ENCODE measurements around the gene SMTN. TPM values are rescaled to one million over a fixed set of nuclear protein-coding genes. Genes with fewer than 3 reads are reported as not detected.

SMTN gene
- total RNA-seq, 2 experiments from 2014 or later, result 17.6 to 18.2 TPM

GRCh38 chr22:31136711-31137110 lies 55.6 kb downstream of the SMTN start:
- CTCF ChIA-PET, result interaction anchor here (1.3 kb wide), 1 partner anchor 29 kb away, joined by 3 read pairs; the partner anchor contains the start of gene SELENOM
- POLR2A ChIA-PET, result no interaction called here

GRCh38 chr22:31137721-31138120 lies 56.6 kb downstream of the SMTN start:
- CTCF ChIA-PET, result no interaction called here
- POLR2A ChIA-PET, result no interaction called here

DNA sequence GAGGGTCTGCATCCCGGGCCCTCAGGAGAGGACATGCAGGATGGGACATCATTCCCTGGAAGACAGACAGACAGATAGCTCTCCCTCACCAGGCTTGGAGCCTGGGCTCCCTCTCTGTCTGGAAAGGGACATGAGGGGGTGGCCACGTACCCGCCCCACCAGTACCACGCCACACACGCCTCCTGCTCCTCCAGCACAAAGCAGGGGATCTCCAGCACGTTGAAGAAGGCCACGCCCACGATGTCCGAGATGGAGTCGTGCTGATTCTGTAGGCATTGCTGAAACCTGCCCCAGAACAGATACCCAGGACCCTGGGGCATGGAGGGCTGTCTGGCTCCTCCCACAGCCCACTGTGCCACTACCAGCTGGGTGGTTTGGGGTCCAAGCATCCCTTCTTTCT lies 57.0 kb downstream of the SMTN start:
- ChIA-PET POLR2A (no interaction called here), CTCF (no interaction called here)

GRCh38 chr22:31139066-31139465 lies 57.9 kb downstream of the SMTN start:
- POLR2A ChIA-PET, result no interaction called here
- CTCF ChIA-PET, result no interaction called here

GRCh38 chr22:31139866-31140716 lies 59.0 kb downstream of the SMTN start, which contains the start of gene PLA2G3:
Gene PLA2G3, minus strand, starts transcription at chr22:31140508. Its CDS starts 154 bp downstream, at chr22:31140354.
- ChIA-PET POLR2A (no interaction called here), CTCF (interaction anchor here (0.8 to 1.0 kb wide), 2 partner anchors 14 to 16 kb away, joined by 3 read pairs; no protein-coding TSS in a partner anchor)

DNA sequence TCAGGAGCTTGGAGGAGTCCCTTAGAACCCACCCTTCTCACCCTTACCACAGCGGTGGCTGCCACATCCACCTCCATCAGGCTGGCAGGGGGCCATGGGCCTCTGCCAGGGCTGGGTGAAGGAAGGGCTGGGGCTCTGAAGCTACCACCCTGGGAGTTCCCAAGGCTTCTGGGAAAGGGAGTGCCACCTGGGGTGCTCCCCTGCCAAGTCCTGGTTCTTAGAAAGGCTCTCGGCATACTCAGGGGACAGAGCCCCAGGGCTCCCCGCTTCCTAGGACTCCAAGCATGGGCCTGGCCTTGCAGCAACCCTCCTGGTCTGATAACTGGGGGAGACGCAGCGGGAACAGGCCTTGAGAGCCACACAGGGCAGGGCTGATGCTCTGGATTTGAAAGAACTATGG lies 59.6 kb downstream of the SMTN start:
- ChIA-PET CTCF (interaction anchor here (0.8 to 1.0 kb wide), 2 partner anchors 13 to 16 kb away, joined by 3 read pairs; no protein-coding TSS in a partner anchor), POLR2A (no interaction called here)

GRCh38 chr22:31141551-31141950 lies 60.4 kb downstream of the SMTN start:
- CTCF ChIA-PET, result no interaction called here
- POLR2A ChIA-PET, result no interaction called here

- ChIA-PET CTCF (no interaction called here), POLR2A (no interaction called here)
Observed at GRCh38 chr22:31142285-31142684, 61.2 kb downstream of the SMTN start.

GRCh38 chr22:31143038-31143437 lies 61.9 kb downstream of the SMTN start:
- ChIA-PET CTCF (no interaction called here), POLR2A (interaction anchor here (0.6 kb wide), 1 partner anchor 23 kb away, joined by 3 read pairs; no protein-coding TSS in a partner anchor)

DNA sequence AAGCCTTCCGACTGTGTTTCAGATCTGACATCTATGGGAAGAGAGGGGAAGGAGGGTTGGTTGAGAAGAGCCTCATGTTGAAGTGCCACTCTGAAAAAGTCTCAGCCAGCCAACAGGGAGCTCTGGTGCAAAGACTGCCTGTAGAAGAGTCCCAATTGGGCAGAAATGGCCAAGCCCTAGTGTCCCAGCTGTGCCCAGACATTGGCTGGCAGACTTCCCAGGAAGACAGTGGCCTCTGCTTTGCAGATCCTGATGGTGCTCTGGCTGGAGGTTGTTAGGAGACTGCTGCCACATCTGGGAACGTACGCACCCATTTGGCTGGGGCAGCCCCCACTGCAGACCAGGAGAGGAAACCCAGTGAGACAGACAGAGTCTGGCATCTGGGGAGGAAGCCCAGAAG lies 62.4 kb downstream of the SMTN start:
- POLR2A ChIA-PET, result interaction anchor here (0.6 kb wide), 1 partner anchor 23 kb away, joined by 3 read pairs; no protein-coding TSS in a partner anchor
- CTCF ChIA-PET, result interaction anchor here (0.6 to 1.1 kb wide), 2 partner anchors 9 to 16 kb away, joined by 3 read pairs; no protein-coding TSS in a partner anchor

DNA sequence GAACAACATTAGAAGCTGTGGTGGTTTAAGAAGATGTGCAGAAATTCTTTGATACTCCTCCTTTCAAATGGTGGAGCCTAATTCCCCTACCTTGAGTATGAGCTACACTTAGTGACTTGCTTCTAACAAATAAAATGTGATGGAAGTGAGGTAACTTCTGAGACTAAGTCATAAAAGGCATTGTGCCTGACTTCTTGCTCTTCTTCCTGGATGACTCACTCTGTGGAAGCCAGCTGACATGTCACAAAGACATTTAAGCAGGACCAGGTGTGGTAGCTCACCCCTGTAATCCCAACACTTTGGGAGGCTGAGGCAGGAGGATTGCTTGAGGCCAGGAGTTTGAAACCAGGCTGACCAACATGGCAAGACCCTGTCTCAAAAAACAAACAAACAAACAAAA lies 63.1 kb downstream of the SMTN start:
- ChIA-PET POLR2A (no interaction called here), CTCF (interaction anchor here (0.6 to 1.1 kb wide), 2 partner anchors 9 to 15 kb away, joined by 3 read pairs; no protein-coding TSS in a partner anchor)

DNA sequence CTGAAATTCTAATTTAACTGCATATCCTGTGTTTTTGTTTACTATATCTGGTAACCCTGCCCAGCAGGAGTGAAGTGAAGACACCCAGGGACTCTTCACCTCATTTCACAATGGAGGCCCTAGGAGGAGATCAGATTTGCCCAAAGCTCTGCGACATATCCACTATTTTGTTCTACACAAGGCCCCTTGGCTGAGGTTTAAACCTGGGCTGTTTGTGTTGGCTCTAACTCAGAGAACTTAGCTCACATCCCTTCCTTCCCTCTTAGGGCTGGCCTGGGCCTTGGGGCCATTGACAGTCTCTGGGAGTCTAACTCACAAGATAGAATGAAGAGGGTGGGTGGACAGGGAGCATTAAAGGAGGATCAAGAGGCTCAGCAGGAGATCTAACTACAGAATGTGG lies 67.4 kb downstream of the SMTN start:
- CTCF ChIA-PET, result interaction anchor here (0.7 to 1.4 kb wide), 3 partner anchors 14 to 203 kb away, joined by 3 read pairs; no protein-coding TSS in a partner anchor

GRCh38 chr22:31148953-31149627 lies 68.0 kb downstream of the SMTN start:
- ChIA-PET CTCF (interaction anchor here (0.7 to 1.4 kb wide), 4 partner anchors 10 to 203 kb away, joined by 3 to 4 read pairs (median 3); partner anchors contain the start of gene RNF185), POLR2A (no interaction called here)

More for the DNA sequence above, 67.4 kb downstream of the SMTN start:
- POLR2A ChIA-PET, result no interaction called here

GRCh38 chr22:31150615-31151014 lies 69.5 kb downstream of the SMTN start:
- ChIA-PET CTCF (no interaction called here), POLR2A (no interaction called here)

DNA sequence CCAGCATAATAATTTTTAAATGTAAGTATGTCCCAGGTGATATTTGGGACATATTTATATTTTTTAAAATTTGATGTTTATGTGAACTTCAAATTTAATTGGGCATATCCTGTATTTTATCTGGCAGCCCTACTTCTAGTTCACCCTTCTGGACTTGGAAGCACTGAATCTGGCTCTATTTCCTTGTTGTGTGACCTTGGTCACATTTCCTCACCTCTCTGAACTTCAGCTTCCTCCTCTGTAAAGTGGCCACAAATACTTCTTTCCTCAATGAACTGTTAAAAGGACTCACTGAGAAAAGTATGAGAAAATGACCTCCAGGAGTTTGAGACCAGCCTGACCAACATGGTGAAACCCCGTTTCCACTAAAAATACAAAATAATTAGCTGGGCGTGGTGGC lies 70.8 kb downstream of the SMTN start:
- POLR2A ChIA-PET, result no interaction called here
- CTCF ChIA-PET, result no interaction called here

DNA sequence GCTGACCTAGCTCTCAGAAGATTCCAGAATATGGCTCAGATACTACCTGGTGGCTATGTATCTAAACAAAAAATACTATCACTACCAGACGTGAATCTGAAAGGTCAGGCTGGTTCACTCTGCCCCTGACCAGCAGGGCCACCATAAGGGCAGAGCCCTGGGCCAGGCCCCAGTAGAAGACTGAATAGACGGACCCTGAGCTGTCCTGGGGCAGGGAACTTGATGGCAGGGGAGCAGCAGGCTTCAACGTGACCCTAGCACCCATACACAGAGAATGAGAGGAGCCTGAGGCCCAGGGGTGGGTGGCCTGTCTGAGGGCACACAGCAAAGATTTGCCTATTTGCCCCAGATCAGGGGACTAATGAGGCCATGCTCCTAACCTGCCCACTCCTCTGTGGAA lies 72.2 kb downstream of the SMTN start:
- POLR2A ChIA-PET, result interaction anchor here (0.6 kb wide), 1 partner anchor 113 kb away, joined by 4 read pairs; no protein-coding TSS in a partner anchor

More for the DNA sequence above, 72.2 kb downstream of the SMTN start:
- CTCF ChIA-PET, result interaction anchor here (0.8 to 1.6 kb wide), 2 partner anchors 10 to 13 kb away, joined by 3 read pairs; partner anchors contain the start of gene PLA2G3
